Putamen (tissue), 1 donor: ENCODE results near the gene XAB2.

Experiments used
- DNase-seq: peaks from one replicate; pipeline ENCODE4 v3.0.0-alpha.2; 2016; ENCODE audit warnings: low spot score

XAB2 gene

DNA sequence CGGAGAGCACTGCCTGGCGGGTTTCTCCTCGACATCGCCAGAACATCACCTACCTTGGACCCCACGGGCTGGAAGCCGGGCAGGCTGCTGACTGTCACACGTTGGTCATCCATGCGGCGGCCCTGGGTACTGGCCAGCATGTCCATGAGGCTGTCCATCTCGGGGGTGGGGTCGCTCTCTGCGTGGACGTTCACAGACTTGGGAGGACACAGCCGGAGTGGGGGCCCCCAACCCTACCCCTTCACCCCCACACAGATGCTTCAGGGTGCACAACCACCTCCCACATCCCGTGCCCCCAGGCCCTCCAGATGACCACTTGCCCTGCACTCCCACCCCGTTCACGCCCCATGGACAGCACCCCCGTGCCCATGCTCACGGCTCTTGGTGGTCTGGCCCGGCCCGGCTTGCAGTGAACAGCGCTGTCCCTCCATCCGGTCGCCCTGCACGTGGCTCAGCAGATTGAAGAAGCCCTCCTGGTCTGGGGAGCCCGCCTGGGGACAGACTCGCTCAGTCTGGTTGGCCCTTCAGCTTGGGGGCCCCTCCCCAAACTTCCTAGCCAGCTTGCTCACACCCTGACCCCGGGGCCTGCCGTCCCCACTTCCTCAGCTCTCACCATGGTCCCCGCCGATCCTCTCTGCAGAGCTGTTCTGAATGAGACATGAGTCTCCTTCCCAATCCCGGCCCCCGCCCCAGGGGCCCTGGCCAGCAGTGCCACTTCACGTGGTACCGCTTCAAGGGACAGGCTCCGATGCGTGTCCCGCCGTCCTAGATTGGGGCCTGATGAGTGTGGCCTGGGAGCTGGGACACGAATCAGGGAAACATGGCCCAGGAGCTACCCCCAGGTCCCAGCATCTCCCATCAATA lies 3.2 kb upstream of the XAB2 start:
- DNase-seq: no peak

DNA sequence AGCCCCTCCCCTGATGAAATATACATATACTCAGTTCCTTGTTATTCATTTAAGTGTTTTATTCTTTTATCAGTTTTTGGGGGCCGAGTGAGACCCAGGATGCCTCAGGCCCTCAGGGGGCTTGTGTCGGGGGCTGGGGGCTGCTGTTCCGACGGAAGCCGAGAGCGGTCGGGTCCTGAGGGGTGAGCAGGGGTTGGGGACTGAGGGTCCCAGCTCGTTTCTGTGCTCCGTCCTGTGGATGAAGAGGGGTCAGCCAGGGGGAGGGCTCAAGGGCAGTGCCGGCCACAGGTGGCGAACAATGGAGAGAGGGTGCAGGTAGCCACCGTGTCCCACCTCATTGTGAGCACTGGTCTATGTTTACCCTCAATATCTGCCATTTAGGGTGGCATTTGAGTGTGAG lies 2.2 kb upstream of the XAB2 start:
- DNase-seq: no peak

DNA sequence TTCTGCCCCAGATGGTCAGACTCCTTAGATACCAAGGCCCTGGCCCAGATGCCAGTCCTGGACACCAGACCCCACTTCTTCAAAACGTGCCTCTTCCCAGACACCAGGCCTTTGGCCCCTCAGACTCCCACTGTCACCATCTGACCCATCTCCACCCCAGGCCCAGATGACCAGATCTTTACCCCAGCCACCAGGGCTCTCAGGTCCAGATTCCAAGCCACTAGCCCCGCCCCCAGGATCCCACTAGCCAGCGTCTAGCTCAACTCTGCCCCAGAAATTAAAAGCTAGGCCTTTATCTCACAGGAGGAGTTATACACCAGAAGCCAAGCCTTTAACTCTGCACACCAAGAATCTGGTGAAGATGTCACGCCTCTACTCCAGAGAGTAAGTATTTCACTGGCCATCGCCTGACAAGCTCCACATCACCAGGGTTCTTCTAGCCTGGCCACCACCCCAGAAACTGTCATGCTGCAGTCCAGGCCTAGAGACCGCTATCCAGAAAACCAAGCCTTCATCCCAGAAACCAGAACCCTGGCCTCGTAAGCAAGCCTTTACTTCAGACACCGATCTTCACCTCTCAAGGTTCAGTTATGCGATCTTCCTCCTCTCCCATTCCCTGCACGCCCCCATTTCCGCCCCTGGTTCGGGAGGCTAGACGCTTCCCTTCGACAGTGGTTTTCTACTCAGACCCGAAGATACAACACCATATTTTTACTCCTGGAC lies 595 bp downstream of the XAB2 start:
- no peak for DNase-seq

DNA sequence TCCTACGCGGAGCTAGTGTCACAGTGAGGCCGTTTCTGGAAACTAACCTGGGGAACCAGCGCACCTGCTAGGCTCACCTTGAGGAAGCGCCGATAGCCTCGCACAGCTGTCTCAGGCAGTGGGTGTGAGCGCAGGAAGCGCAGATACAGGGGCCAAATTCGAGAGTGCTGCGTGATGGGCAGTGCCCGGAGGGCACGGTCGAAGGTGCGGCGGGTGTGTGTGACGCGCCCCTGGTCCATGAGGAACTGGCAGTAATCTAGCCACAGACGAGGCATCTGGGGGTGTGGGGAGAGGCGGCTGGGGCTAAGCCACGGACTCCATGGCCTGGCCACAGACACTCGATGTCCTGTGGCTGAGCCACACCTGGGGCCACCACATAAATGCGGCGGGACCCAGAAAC lies 2.2 kb downstream of the XAB2 start:
- no peak for DNase-seq

DNA sequence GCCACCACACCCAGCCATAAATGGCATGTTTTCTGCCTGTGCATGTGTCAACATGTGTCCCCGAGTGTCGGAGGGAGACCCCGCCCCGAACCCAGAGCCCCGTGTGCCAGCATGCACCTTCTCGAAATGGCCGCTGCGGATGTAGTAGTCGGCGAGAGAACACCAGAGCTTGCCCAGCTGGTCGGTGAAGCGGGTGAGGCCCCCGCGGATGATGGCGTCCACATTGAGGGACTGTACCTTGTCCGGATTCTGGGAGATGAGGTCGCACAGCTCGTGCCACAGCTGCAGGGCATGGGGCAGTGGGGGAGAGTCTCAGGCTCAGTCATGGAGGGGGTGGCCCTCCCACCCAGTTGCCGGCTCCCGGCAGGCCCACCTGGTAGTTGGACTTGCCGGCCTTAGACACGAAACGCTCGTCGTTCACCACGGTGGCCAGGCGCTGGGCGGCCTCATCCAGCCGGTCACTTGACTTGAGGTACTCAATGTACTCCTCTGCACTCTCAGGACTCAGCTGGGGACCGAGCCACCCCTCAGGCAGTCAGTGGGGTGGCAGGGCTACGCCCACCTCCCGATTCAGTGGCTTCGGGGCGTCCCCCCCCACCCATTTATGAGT lies 3.5 kb downstream of the XAB2 start:
- no peak for DNase-seq

DNA sequence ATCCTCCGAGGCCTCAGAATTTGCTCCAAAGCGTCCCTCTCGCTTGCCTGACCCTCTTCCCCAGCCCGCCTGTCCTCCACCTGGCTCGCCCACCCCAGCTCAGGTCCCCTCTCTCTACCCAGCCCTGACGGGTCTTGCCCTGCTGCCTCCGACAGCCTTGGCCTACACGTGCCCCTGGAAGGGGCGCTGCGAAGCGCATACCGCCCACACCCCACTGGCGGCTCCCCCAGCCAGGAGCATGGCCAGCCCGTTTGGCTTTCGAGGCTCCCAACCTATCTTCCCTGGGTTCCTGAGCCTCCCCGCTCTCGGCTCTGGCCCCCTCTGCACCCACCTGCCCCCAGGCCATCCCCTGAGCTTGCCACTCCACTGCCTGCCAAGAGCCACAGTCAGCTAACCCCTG lies 4.5 kb downstream of the XAB2 start:
- no peak for DNase-seq

DNA sequence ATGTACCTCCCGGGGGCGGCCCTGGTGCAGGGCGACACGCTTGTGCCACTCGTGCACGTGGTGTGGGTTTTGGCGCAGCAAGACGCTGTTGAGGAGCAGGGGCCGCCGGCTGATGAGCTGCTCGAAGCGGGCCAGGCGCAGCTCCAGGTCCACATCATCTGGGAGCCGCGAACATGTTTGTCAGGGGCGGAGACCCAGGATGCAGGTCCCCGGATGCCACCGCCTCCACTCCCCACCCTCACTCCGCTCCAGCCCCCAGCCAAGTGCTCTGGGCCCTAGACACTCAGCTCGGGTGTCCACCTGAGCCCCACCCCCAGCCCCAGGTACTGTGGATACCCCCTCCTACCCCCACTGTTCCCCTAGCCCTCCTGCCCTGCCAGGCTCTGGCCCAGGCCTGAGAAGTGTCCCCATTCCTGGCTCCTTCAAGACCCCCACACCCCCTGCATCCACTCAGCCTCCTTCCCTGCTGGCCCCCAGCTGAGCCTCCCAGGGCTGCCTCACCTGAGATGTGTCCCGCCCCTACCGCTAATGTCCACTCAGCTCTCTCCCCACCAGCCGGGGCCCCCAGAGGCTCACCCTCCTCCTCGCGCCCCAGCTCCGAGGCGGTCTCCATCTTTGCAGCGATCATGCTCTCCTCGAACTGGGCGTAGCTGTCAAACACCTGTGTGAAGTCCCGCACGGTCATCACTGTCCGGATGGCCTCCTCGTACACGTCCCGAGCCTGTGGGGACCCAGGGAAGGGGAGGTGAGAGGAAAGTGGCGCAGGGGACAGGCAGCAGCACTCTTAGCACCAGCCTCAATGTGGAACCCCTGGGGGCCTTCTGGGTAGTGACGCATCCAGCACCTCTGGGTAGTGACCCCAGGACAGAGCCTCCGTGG lies 5.4 kb downstream of the XAB2 start:
- DNase-seq: no peak

DNA sequence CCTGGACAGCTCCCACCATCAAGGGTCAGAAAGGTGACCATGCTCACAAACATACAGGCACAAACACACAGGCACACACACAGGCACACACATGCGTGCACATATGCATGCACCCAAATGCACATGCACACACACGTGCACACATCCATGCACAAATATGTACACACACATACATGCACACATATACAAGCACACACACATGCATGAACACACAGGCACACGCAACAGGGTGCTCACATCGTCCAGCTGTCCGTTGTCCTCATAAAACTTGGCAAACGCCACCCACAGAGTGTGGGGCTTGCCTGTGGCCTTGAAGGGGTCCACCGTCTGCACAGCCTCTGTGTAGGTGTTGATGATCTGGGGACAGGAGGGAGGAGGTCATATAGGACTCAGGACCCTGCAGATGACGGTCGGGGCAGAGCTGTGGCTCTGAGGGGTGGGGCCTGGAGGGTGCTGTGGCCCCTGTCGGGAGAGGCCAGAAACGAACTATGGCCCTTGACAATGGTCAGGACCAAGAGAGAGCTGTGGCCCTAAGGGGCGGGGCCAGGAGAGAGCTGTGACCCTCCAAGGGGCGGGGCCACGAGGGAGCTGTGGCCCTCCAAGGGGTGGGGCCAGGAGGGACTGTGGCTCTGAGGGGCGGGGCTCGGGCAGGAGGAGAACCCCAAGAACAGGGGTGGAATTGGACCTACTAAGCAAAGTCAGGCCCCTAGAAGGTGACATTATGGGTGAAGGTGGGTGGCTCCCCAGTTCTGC lies 6.2 kb downstream of the XAB2 start:
- no peak for DNase-seq

DNA sequence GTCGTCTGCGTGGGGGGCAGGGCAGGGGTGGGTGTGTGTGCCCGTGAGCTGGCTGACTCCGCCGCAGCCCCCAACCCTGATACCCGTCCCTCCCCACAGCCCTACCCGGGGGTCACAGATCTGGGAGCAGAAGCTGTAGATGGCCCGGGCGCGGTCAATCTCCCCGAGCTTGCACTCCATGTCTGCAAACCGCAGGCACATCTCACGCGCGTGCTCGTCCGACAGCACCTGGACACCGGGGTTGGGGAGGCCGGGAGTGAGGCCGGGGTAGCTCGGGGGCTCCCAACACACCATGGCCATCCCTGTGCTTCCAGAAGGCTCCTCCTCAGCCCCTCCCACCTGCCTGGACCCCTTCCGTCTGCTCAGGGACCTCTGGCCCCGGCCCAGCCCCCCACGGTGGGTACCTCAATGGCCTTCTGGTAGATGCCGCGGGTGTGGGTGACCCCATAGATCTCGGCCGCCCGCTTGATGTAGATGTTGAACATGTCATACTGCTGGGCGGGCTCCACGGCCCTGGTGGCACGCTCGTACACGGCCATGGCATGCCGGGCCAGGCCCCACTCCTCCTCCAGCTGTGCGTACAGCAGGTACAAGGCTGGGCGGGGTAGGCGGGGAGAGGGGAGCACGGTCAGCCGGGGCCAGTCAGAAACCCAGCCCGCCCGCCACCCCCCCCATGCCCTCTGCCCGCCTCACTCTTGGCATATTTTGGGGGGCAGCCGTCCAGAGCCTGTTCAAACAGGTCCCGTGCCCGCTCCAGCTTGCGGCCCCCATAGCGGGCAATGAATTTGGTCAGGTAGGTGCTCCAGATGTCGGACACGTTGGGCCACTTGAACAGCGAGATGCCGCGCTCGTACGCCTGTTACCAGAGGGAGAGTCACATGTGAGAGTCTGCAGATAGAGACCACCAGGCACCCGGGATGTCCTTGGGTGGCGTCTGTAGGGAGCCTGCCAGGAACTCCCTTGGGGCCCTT lies 8.6 kb downstream of the XAB2 start:
- DNase-seq: no peak

DNA sequence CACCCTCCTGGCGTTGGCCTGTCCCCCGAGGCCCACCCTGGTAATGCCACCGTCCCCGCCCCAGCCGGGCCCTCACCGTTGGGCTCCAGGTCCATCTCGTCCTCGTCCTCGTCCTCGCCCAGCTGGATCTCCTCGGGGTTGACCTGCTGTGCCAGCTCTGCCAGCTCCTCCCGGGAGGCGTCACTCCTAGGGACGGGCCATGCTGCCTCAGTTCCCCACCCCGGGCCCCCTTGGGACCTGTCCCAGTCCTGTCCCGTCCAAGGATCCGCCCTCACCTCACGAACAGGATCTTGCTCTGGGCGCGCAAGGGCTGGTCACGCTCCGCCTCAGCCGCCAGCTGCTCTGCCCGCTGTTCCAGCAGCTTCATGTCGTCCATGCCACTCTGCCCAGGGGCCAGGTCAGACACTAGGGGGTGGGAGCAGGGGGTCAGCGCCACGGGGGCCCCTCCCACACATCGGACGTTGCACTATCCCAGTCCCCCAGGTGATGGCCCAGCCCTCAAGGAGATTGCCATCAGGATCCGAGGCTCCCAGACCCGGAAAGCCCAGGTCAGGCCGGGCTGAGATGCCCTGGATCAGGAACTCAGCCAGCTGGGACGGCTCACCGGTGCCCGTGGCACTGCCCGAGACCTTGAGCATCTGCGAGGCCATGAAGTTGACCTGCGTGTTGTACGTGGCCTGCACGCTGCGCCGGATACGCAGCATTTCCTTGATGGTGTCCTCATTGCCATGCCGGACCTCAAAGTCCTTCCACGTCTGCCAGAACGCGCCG lies 9.5 kb downstream of the XAB2 start:
- DNase-seq: no peak

DNA sequence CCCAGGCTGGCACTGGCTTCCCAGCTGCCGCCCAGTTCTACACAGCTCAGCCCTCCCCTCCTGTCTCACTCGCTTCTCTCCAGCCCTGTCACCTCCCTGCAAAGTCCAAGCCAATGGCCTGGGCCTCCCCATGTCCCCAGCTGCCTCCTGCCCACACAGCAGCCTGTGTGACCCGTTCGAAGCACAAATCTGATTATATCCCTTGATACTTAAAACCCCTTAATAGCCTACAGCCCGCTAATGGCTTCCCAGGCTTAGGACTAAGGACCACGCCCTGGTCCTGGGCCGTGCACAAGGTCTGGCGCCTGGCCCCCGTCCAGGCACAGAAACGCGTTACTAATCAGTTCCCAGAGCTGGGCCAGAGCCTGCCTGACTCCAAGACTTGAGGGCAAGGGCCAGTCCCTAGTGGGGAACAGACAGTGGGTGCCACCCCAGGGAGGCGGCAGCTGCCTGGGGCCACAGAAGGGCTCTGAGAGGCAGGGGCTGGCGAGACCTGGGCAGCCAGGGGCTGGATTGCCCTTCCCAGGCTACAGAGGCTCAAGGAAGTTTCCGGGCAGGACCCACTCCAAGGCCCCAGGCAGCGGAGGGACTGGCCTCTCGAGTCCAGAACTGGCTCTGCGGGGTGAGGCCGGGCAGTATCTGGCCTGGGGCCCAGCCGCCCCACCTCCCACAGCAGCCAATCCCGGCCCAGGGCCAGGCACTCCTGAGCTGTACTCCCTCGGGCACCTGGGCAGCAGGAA lies 10.4 kb downstream of the XAB2 start:
- no peak for DNase-seq

DNA sequence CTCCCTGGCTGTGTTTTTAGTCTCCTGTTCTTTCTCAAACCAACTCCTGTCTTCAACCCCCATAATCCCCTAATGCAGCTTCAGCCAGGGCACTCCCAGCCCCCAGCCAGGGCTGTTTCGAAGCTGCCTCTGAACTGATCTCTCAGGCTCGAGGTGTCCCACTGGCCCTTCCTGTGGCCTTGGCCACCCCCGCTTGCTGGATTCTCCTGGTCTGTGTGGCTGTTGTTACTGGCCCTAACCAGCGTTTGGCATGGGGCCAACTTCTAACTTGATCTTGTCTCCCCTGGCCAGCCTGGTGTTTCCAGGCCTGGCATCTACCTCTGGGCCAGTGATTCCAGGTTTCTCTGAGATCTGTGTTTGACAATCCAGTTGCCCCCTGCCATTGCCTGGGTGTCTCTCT lies 11.0 kb downstream of the XAB2 start:
- no peak for DNase-seq

DNA sequence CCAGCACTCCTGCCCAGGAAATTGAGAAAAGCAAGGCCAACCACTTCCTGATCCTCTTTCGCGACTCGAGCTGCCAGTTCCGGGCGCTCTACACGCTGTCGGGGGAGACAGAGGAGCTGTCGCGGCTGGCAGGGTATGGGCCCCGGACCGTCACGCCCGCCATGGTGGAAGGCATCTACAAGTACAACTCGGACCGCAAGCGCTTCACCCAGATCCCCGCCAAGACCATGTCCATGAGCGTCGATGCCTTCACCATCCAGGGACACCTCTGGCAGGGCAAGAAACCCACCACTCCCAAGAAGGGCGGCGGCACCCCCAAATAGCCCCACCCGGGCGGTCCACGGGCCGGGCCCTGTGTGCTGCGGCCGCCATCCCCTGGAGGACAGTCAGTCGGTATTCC lies 11.6 kb downstream of the XAB2 start:
- no peak for DNase-seq

DNA sequence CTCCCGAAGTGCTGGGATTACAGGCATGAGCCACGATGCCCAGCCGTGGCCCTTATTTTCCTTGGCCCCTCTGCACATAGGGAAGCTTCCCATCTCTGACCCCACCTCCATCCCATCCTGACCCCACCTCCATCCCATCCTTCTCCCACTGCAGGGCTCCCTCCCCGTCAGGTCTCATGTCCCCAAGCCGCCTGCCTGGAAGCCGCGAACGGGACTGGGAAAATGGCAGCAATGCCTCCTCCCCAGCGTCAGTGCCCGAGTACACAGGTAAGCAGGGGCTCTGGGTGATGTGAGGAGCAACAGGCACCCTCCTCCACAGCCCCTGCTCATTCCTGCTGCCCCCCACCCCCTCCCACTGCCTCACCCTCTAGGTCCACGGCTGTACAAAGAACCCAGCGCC lies 12.2 kb downstream of the XAB2 start:
- DNase-seq: no peak

DNA sequence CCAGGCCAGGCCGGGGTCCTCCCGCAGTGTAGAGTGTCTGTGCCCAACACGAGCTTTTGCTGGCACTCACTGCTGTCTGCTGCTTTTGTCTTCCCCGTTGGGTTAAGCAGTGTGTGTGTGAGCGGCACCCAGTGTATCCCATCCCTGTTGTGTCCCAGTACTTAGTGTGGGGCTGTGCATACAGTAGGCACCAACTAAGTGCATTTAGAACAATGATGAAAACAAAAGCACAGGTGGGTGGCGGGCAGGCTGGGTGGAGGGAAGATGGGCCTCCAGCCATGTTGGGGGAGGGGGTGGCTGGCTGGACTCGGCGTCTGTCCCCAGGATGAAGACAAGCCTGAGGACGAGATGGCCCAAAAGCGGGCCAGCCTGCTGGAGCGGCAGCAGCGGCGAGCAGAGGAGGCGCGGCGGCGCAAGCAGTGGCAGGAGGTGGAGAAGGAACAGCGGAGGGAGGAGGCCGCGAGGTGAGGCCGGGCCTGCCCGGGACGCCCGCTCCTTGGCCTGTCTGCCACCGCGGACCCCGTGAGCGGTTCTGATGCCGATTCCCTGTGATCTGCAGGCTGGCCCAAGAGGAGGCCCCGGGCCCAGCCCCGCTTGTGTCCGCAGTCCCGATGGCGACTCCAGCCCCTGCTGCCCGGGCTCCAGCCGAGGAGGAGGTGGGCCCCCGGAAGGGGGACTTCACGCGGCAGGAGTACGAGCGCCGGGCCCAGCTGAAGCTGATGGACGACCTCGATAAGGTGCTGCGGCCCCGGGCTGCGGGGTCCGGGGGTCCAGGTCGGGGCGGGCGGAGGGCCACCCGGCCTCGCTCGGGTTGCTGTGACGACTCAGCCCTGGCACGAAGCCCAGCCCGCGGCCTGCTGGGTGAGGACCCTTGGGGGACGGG lies 14.2 kb downstream of the XAB2 start:
- DNase-seq: no peak

DNA sequence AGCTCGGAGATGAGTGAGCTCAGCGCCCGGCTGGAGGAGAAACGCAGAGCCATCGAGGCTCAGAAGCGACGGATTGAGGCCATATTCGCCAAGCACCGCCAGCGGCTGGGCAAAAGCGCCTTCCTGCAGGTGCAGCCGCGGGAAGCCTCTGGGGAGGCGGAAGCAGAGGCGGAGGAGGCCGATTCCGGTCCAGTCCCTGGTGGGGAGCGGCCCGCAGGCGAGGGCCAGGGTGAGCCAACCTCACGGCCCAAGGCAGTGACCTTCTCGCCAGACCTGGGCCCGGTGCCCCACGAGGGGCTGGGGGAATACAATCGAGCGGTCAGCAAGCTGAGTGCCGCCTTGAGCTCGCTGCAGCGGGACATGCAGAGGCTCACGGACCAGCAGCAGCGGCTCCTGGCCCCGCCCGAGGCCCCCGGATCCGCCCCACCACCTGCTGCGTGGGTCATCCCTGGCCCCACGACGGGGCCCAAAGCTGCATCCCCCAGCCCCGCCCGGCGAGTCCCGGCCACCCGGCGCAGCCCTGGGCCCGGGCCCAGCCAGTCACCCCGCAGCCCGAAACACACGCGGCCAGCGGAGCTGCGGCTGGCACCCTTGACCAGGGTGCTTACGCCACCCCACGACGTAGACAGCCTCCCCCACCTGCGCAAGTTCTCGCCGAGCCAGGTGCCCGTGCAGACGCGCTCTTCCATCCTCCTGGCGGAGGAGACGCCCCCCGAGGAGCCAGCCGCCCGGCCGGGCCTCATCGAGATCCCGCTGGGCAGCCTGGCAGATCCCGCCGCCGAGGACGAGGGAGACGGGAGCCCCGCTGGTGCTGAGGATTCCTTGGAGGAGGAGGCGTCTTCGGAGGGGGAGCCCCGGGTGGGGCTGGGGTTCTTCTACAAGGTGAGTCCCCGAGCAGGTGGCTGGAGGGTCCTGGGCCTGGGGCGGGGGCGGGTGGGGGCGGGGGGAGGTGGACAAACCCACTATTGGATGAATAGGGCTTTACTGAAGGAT lies 16.8 kb downstream of the XAB2 start:
- DNase-seq: no peak
